Stimulated activated effector memory CD8-positive, alpha-beta T cell treated with anti-CD3 and anti-CD28 coated beads, Interleukin-12 subunit alpha, Interleukin-12 subunit beta, amount 100 ng/mL, for 72 hours (primary cell): ENCODE results near the gene ZFY.
A peak's percentile ranks its signal among the peaks of the same experiment; 100 is the strongest.
"Not testable (repeated sequence)": the region's sequence is repeated elsewhere in the genome, so short reads cannot be mapped to it uniquely, and the experiment has no call there.

ENCODE experiments used
- ATAC-seq: fragments of 150-1000 bp; cut with Tn5 transposase; 2 replicates; pipeline ENCODE4 v1.10.0; 2021
- DNase-seq, 2 donors: peaks; one replicate each; pipeline ENCODE4 v3.0.0; 2021 to 2022; ENCODE audit warnings: low spot score in 2 of 2
- H3K27ac Mint-ChIP-seq: one replicate; pipeline ENCODE4 v1.8.0; 2022; ENCODE audit warnings: mild to moderate bottlenecking, mixed read lengths
- H3K36me3 Mint-ChIP-seq: one replicate; pipeline ENCODE4 v1.8.0; 2022; ENCODE audit warnings: mild to moderate bottlenecking, mixed read lengths
- H3K4me1 Mint-ChIP-seq: one replicate; pipeline ENCODE4 v1.8.0; 2022; ENCODE audit warnings: mixed read lengths
- H3K4me3 Mint-ChIP-seq: one replicate; pipeline ENCODE4 v1.8.0; 2022; ENCODE audit warnings: mild to moderate bottlenecking, mixed read lengths
- H3K9me3 Mint-ChIP-seq: one replicate; pipeline ENCODE4 v1.8.0; 2022; ENCODE audit warnings: mixed read lengths

The ZFY gene

GRCh38 chrY:3006031-3006430 lies 70.8 kb downstream of the ZFY start:
- not testable (repeated sequence) for H3K27ac Mint-ChIP-seq

GRCh38 chrY:3007967-3008366 lies 72.8 kb downstream of the ZFY start:
- no peak for ATAC-seq
- H3K9me3 Mint-ChIP-seq = no peaks in the 10 kb centered on the region
- no peak overlapping the region for H3K4me3 Mint-ChIP-seq
- DNase-seq = no peak
- H3K27ac Mint-ChIP-seq = no peak overlapping the region
- H3K36me3 Mint-ChIP-seq = no peaks in the 10 kb centered on the region
- H3K4me1 Mint-ChIP-seq = peaks cover 37% of the 10 kb centered on the region

More at GRCh38 chrY:3006031-3006430, 70.8 kb downstream of the ZFY start:
- not testable (repeated sequence) for H3K4me3 Mint-ChIP-seq, DNase-seq, ATAC-seq, H3K9me3 Mint-ChIP-seq, H3K36me3 Mint-ChIP-seq
- peaks cover 47% of the 10 kb centered on the region for H3K4me1 Mint-ChIP-seq

- Mint-ChIP-seq H3K9me3 (no peaks in the 10 kb centered on the region), H3K27ac (peak overlapping the region; percentile 54), H3K4me3 (no peak overlapping the region), H3K36me3 (no peaks in the 10 kb centered on the region), H3K4me1 (peaks cover 24% of the 10 kb centered on the region)
- ATAC-seq (no peak), DNase-seq (no peak)
Measured at GRCh38 chrY:3012226-3012625, 77.0 kb downstream of the ZFY start.

GRCh38 chrY:3016594-3016993 lies 81.4 kb downstream of the ZFY start:
- H3K27ac Mint-ChIP-seq = no peak overlapping the region
- H3K4me1 Mint-ChIP-seq = peaks cover 27% of the 10 kb centered on the region
- DNase-seq (no peak), ATAC-seq (no peak)
- H3K9me3 Mint-ChIP-seq = no peaks in the 10 kb centered on the region
- H3K4me3 Mint-ChIP-seq = no peak overlapping the region
- H3K36me3 Mint-ChIP-seq = no peaks in the 10 kb centered on the region

GRCh38 chrY:3018546-3018945 lies 83.4 kb downstream of the ZFY start:
- Mint-ChIP-seq H3K36me3 (no peaks in the 10 kb centered on the region), H3K4me1 (peaks cover 32% of the 10 kb centered on the region), H3K4me3 (no peak overlapping the region), H3K9me3 (no peaks in the 10 kb centered on the region), H3K27ac (no peak overlapping the region)
- no peak for ATAC-seq
- no peak for DNase-seq

- no peaks in the 10 kb centered on the region for H3K9me3 Mint-ChIP-seq
- H3K4me3 Mint-ChIP-seq = no peak overlapping the region
- peaks cover 32% of the 10 kb centered on the region for H3K4me1 Mint-ChIP-seq
- no peak overlapping the region for H3K27ac Mint-ChIP-seq
- DNase-seq (no peak), ATAC-seq (no peak)
- no peaks in the 10 kb centered on the region for H3K36me3 Mint-ChIP-seq
Measured at GRCh38 chrY:3019584-3019983, 84.4 kb downstream of the ZFY start.

GRCh38 chrY:3021176-3021575 lies 86.0 kb downstream of the ZFY start:
- Mint-ChIP-seq H3K27ac (no peak overlapping the region), H3K4me3 (no peak overlapping the region)

GRCh38 chrY:3023606-3024005 lies 88.4 kb downstream of the ZFY start:
- H3K9me3 Mint-ChIP-seq = no peaks in the 10 kb centered on the region
- DNase-seq (no peak), ATAC-seq (no peak)
- H3K27ac Mint-ChIP-seq = peak overlapping the region; percentile 72
- H3K4me1 Mint-ChIP-seq = peaks cover 17% of the 10 kb centered on the region
- H3K36me3 Mint-ChIP-seq = no peaks in the 10 kb centered on the region
- H3K4me3 Mint-ChIP-seq = no peak overlapping the region

More at GRCh38 chrY:3021176-3021575, 86.0 kb downstream of the ZFY start:
- no peak for DNase-seq
- H3K4me1 Mint-ChIP-seq = peaks cover 25% of the 10 kb centered on the region
- no peaks in the 10 kb centered on the region for H3K9me3 Mint-ChIP-seq
- ATAC-seq = no peak
- no peaks in the 10 kb centered on the region for H3K36me3 Mint-ChIP-seq

- DNase-seq (no peak), ATAC-seq (no peak)
- Mint-ChIP-seq H3K27ac (peak overlapping the region; percentile 15), H3K4me1 (peaks cover 27% of the 10 kb centered on the region), H3K9me3 (no peaks in the 10 kb centered on the region), H3K36me3 (no peaks in the 10 kb centered on the region), H3K4me3 (peak overlapping the region; percentile 6)
Measured at GRCh38 chrY:3025357-3025756, 90.2 kb downstream of the ZFY start.
